B cell (primary cell): ENCODE measurements around the gene PRDM2. TPM values are rescaled to one million over a fixed set of nuclear protein-coding genes. Genes with fewer than 3 reads are reported as not detected.
A peak's percentile ranks its signal among the peaks of the same experiment; 100 is the strongest.

Source experiments
- ATAC-seq: fragments of 200-7000 bp; cut with Tn5 transposase; one replicate; pipeline ENCODE4 v1.10.0; 2021; ENCODE audit warnings: low read depth, mild to moderate bottlenecking, moderate number of reproducible peaks, moderate library complexity
- CTCF ChIA-PET: fragments of 350-600 bp; sonication (Branson Sonifier 250); formaldehyde crosslinking; loops from one replicate; lab custom pipeline; 2021; ENCODE audit warnings: antibody characterized with exemption, inconsistent platforms; lab: Charles Lee
- POLR2A ChIA-PET: fragments of 350-600 bp; sonication (Branson Sonifier 250); formaldehyde crosslinking; loops from one replicate; lab custom pipeline; 2021; ENCODE audit warnings: antibody characterized with exemption; lab: Charles Lee
- DNase-seq: peaks from one replicate; pipeline ENCODE4 v3.0.0; 2013
- H2AFZ ChIP-seq: 2 replicates; pipeline ENCODE4 v1.6.1; 2012; ENCODE audit warnings: mild to moderate bottlenecking, low read depth, low read length; ENCODE audit not compliant: insufficient read depth, poor library complexity, severe bottlenecking
- H3K27ac ChIP-seq, 2 donors: 1 replicate in 1 of 2; 2 replicates in 1 of 2; pipeline ENCODE4 v1.5.1; 2012 to 2013; ENCODE audit warnings: low read length in 2 of 2, mild to moderate bottlenecking in 2 of 2, moderate library complexity in 1 of 2
- H3K27me3 ChIP-seq, 4 experiments: fragments of 200-600 bp in 1 of 4; sonication (generic) in 1 of 4; replicated peaks in 1 of 4; 1 replicate in 2 of 4; 2 replicates in 2 of 4; pipeline versions ENCODE4 v1.6.1 to v1.7.0; 2013 to 2016; ENCODE audit warnings: low read length in 3 of 4, mild to moderate bottlenecking in 2 of 4, mixed read lengths in 1 of 4, moderate library complexity in 1 of 4; ENCODE audit not compliant: insufficient read depth in 4 of 4, control insufficient read depth in 3 of 4; ENCODE audit errors: control extremely low read depth in 1 of 4
- H3K36me3 ChIP-seq, 2 experiments: replicated peaks in 1 of 2; 1 replicate in 1 of 2; 2 replicates in 1 of 2; pipeline versions ENCODE4 v1.6.1 to v1.7.1; 2013; ENCODE audit warnings: low read length in 1 of 2; ENCODE audit not compliant: insufficient read depth in 2 of 2, control insufficient read depth in 1 of 2; ENCODE audit errors: control extremely low read depth in 1 of 2, extremely low read depth in 1 of 2
- H3K4me1 ChIP-seq, 2 donors: fragments of 200-600 bp in 1 of 2; sonication (generic) in 1 of 2; 1 replicate in 1 of 2; 2 replicates in 1 of 2; pipeline versions ENCODE4 v1.5.1 to v1.6.1; 2013 to 2017; ENCODE audit warnings: low read length in 2 of 2; ENCODE audit not compliant: control insufficient read depth in 2 of 2, insufficient read depth in 2 of 2
- H3K4me2 ChIP-seq: replicated peaks from 2 replicates; pipeline ENCODE3; 2012; ENCODE audit warnings: mild to moderate bottlenecking, low read depth, low read length; ENCODE audit not compliant: poor library complexity, severe bottlenecking
- H3K4me3 ChIP-seq, 5 experiments: fragments of 200-600 bp in 1 of 5; sonication (generic) in 1 of 5; 1 replicate in 3 of 5; 2 replicates in 2 of 5; pipeline versions ENCODE4 v1.5.1 to v1.7.0; 2011 to 2016; ENCODE audit warnings: low read length in 4 of 5, mild to moderate bottlenecking in 4 of 5, low read depth in 2 of 5, control low read depth in 1 of 5, moderate library complexity in 1 of 5; ENCODE audit not compliant: insufficient read depth in 1 of 5; ENCODE audit errors: control extremely low read depth in 1 of 5, extremely low read depth in 1 of 5
- H3K79me2 ChIP-seq: fragments of 200-600 bp; sonication (generic); one replicate; pipeline ENCODE4 v1.6.0; 2016; ENCODE audit warnings: low read length; ENCODE audit not compliant: control insufficient read depth, insufficient read depth
- H3K9ac ChIP-seq: fragments of 200-600 bp; sonication (generic); 2 replicates; pipeline ENCODE4 v1.6.1; 2017; ENCODE audit warnings: mild to moderate bottlenecking, low read length, moderate library complexity
- H3K9me3 ChIP-seq, 3 donors: one replicate each; pipeline versions ENCODE4 v1.6.1 to v1.7.1; 2013; ENCODE audit warnings: low read length in 2 of 3; ENCODE audit not compliant: control insufficient read depth in 2 of 3, insufficient read depth in 1 of 3; ENCODE audit errors: control extremely low read depth in 1 of 3
- H4K20me1 ChIP-seq: 2 replicates; pipeline ENCODE4 v1.6.0; 2012; ENCODE audit warnings: mild to moderate bottlenecking, low read length; ENCODE audit not compliant: insufficient read depth, control insufficient read depth, poor library complexity, severe bottlenecking
- H3K27ac Mint-ChIP-seq: one replicate; pipeline ENCODE4 v1.8.0; 2021; ENCODE audit warnings: mixed read lengths
- H3K27me3 Mint-ChIP-seq: one replicate; pipeline ENCODE4 v1.8.0; 2021; ENCODE audit warnings: mixed read lengths
- H3K4me1 Mint-ChIP-seq: one replicate; pipeline ENCODE4 v1.8.0; 2021; ENCODE audit warnings: mixed read lengths
- H3K4me3 Mint-ChIP-seq: one replicate; pipeline ENCODE4 v1.8.0; 2021; ENCODE audit warnings: mixed read lengths
- H3K9me3 Mint-ChIP-seq: one replicate; pipeline ENCODE4 v1.8.0; 2022; ENCODE audit warnings: mixed read lengths; ENCODE audit not compliant: insufficient read depth
- EZH2 ChIP-seq: IDR thresholded peaks from 2 replicates; pipeline ENCODE4 v1.6.1; 2012; ENCODE audit warnings: borderline replicate concordance, low read depth, mild to moderate bottlenecking, moderate library complexity, low read length; ENCODE audit not compliant: insufficient read depth, poor library complexity, severe bottlenecking
- WGBS: methylation state at CpG from one replicate; pipeline ENCODE4 v1.1.5; 2013; ENCODE audit warnings: missing lambda C conversion rate; ENCODE audit not compliant: insufficient coverage; 5-methylcytosine and 5-hydroxymethylcytosine counted together
- intact Hi-C: fragments of 100-400 bp; cut with micrococcal nuclease; formaldehyde crosslinking; loops from one replicate; pipeline ENCODE4 v1.10.0; 2022
- polyA plus RNA-seq: library from polyadenylated mRNA; depleted of rRNA; stranded (reverse); fragments of >200 nt; gene quantifications from 2 replicates; pipeline ENCODE4 v1.2.3, GENCODE V29; 2012
- total RNA-seq, 2 donors: library from RNA; stranded (reverse); fragments of 120-200 nt in 1 of 2; gene quantifications; 1 replicate in 1 of 2; 2 replicates in 1 of 2; pipeline versions ENCODE4 v1.2.3 to v1.2.4, GENCODE V29; 2013 to 2022
- TF ChIP-seq, protein P1 (sequence below): fragments of 200-600 bp; IDR thresholded peaks from one replicate; pipeline ENCODE4 v1.8.0; 2022; ENCODE audit warnings: antibody characterized with exemption, mild to moderate bottlenecking

The PRDM2 gene
- total and polyA plus RNA-seq, 2 donors (not counting 1 experiment from before 2014, with no cell fraction given): 50.1 to 432 TPM

GRCh38 chr1:13722808-13723360, 22.9 kb downstream of the PRDM2 start:
- Histone ChIP-seq H3K4me1 (peaks cover 41 to 52% of the 10 kb centered on the region in 2 donors), H3K27me3 (no peaks in the 10 kb centered on the region), H3K36me3 (peaks cover 3 to 32% of the 10 kb centered on the region in 2 experiments), H3K27ac (peak overlapping the region in 1 of 2 donors; percentile 98), H3K4me2 (no peak overlapping the region), H3K4me3 (no peak overlapping the region), H3K9me3 (no peaks in the 10 kb centered on the region), H4K20me1 (no peaks in the 10 kb centered on the region), H2AFZ (no peak overlapping the region), H3K79me2 (peaks cover 99% of the 10 kb centered on the region), H3K9ac (no peak overlapping the region)
- Mint-ChIP-seq H3K27ac (peak overlapping the region; percentile 68), H3K27me3 (no peaks in the 10 kb centered on the region), H3K4me3 (no peak overlapping the region), H3K4me1 (peaks cover 80% of the 10 kb centered on the region), H3K9me3 (no peaks in the 10 kb centered on the region)
- intact Hi-C loops: no loop called here
- TF ChIP-seq, protein P1, sequence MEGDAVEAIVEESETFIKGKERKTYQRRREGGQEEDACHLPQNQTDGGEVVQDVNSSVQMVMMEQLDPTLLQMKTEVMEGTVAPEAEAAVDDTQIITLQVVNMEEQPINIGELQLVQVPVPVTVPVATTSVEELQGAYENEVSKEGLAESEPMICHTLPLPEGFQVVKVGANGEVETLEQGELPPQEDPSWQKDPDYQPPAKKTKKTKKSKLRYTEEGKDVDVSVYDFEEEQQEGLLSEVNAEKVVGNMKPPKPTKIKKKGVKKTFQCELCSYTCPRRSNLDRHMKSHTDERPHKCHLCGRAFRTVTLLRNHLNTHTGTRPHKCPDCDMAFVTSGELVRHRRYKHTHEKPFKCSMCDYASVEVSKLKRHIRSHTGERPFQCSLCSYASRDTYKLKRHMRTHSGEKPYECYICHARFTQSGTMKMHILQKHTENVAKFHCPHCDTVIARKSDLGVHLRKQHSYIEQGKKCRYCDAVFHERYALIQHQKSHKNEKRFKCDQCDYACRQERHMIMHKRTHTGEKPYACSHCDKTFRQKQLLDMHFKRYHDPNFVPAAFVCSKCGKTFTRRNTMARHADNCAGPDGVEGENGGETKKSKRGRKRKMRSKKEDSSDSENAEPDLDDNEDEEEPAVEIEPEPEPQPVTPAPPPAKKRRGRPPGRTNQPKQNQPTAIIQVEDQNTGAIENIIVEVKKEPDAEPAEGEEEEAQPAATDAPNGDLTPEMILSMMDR: no peak
- no peak for TF ChIP-seq EZH2
- ATAC-seq (no peak), DNase-seq (no peak)
- ChIA-PET CTCF (interaction anchor here (11.2 to 11.7 kb wide), 2 partner anchors 13 to 54 kb away, joined by 265 to 339 read pairs; no protein-coding TSS in a partner anchor), POLR2A (interaction anchor here (0.8 kb wide), 1 partner anchor 9 kb away, joined by 6 read pairs; no protein-coding TSS in a partner anchor)
- 96% methylated on average over 6 of the region's 7 CpGs for WGBS

DNA sequence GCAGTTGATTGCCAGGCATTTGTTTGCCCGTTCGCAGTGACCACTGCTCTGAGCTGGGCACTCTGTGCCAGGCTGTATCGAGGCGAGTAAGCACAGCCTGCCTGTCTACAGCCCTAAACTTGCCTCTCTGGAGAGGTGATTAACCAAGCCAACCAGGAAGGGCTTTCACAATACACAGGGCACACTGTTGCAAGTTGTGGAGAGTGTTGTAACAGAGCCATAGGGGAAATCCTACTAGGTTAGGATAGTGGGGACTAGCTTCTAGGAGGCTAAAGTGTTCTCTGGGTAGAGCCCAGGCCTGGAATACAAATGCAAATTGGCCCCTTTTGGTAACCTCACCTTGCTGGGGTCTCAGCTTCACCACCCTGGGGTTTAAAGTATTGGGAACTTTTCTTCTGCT, 23.8 kb downstream of the PRDM2 start:
- POLR2A ChIA-PET: interaction anchor here (0.6 kb wide), 1 partner anchor 32 kb away, joined by 4 read pairs; no protein-coding TSS in a partner anchor
- peak overlapping the region; percentile 68 for H3K27ac Mint-ChIP-seq

More for the DNA sequence above, 23.8 kb downstream of the PRDM2 start:
- Mint-ChIP-seq H3K4me3 (no peak overlapping the region), H3K27me3 (no peaks in the 10 kb centered on the region), H3K4me1 (peaks cover 83% of the 10 kb centered on the region), H3K9me3 (no peaks in the 10 kb centered on the region)
- H2AFZ ChIP-seq: no peak overlapping the region
- no peak overlapping the region for H3K4me2 ChIP-seq
- ATAC-seq (no peak), DNase-seq (no peak)
- no peak overlapping the region for H3K4me3 ChIP-seq
- H3K79me2 ChIP-seq: peaks cover 99% of the 10 kb centered on the region
- intact Hi-C loops: no loop called here
- CTCF ChIA-PET: interaction anchor here (7.7 to 11.7 kb wide), 3 partner anchors 14 to 55 kb away, joined by 48 to 339 read pairs (median 265); no protein-coding TSS in a partner anchor
- H3K4me1 ChIP-seq: peaks cover 50 to 58% of the 10 kb centered on the region in 2 donors
- no peaks in the 10 kb centered on the region for H3K27me3 ChIP-seq
- WGBS: 100% methylated on average over 2 of the region's 4 CpGs
- H3K27ac ChIP-seq: peak overlapping the region in 1 of 2 donors; percentile 98
- H4K20me1 ChIP-seq: no peaks in the 10 kb centered on the region
- no peak overlapping the region for H3K9ac ChIP-seq
- H3K9me3 ChIP-seq: no peaks in the 10 kb centered on the region
- no peak for TF ChIP-seq EZH2
- TF ChIP-seq, protein P1: no peak
- peaks cover 0 to 25% of the 10 kb centered on the region in 2 experiments for H3K36me3 ChIP-seq
